GM21737 (cell line): ENCODE measurements around the gene PVALB.

ENCODE experiments used
- ATAC-seq: cut with Tn5 transposase; IDR thresholded peaks from one replicate; pipeline ENCODE4 v1.9.1; 2021; ENCODE audit warnings: mild to moderate bottlenecking, moderate library complexity; ENCODE audit not compliant: unreplicated experiment

Gene PVALB

DNA sequence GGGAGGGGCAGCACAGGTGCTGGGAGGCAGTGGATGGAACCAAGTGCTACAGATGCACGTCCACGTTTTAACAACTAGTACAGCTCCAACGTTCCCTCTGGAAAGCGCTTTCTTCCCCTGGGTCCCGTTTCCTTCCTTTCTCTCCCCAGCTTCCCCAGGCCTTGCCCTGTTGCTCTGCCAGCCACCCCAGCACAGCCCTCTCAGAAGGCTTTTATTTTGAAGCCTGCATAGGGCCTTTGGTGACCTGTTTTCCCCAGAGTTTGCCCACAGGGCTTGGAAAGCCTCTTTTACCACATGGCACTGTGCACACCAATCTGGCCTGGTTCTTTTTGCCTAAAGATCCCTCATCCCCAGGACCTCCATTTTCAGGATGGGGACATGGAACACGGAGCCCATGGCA is 30.1 kb upstream of the PVALB start:
- ATAC-seq: no peak

- ATAC-seq: no peak
These were observed 29.4 kb upstream of the PVALB start for GRCh38 chr22:36846271-36846670.

GRCh38 chr22:36840106-36840505 is 23.3 kb upstream of the PVALB start:
- ATAC-seq: no peak

DNA sequence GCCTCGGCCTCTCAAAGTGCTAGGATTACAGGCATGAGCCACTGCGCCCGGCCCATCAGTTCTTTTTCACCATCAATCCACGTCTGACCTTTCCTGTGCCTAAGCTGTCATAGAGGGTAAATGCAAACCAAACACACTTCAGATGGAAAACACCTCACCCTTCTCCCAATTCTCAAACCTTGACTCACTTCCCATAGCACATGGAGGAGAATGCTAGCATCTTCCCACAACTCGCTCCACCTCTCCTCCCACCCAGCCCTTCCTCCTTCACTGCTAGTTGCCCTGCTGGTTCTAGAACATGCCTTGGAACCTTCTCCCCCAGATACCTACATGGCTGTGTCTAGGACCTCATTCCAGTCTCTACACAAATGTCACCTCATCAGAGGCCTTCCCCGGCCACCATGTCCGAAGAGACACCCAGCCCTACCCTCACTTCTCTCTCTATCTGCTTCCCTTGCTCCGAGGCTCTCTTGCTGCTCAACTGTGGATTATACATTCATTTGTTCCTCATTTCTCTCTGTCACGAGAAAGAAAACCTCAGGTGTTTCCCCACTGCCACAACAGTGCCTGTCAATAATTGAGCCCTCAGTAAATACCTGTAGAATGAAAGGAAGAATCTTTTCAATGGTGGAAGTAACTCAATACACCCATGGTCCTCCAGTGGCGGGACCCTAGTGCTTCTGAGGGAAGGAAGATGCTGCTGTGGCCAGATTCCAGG is 22.7 kb upstream of the PVALB start:
- ATAC-seq: no peak

GRCh38 chr22:36838119-36839030 is 21.5 kb upstream of the PVALB start:
- ATAC-seq: no peak

- no peak for ATAC-seq
These were observed 19.1 kb upstream of the PVALB start for GRCh38 chr22:36835903-36836302.

DNA sequence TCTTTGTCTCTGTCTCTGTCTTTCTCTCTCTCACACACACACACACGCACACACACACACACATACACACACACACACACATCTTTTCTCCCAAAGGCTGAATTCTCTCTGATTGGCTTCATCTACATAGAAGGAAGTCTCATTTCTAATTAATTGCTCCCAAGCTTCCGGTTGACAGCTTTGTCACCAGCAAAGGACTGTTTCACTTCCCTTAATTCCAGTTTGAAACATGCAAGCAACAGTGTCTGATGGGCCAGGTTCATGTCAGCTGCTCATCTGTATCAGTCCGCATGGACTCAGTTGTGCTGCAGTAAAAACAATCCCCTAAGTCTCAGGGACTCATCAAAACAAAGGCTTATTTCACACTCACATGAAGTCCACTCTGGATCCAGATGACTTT is 16.2 kb upstream of the PVALB start:
- ATAC-seq: no peak

DNA sequence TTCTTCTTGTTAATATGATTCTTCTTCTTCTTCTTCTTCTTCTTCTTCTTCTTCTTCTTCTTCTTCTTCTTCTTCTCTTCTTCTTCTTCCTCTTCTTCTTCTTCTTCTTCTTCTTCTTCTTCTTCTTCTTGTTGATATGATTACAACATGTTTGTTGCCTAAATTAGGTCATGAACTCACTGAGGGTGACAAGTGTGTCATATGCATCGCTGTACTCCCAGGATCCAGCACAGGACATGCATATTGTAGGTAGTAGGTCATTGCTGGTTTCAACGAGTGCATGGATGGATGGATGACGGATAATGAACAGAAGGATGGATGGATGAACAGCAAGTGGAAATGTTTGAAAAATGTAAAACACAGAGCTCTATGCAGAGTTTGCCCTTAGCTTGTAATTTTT is 14.9 kb upstream of the PVALB start:
- no peak for ATAC-seq

DNA sequence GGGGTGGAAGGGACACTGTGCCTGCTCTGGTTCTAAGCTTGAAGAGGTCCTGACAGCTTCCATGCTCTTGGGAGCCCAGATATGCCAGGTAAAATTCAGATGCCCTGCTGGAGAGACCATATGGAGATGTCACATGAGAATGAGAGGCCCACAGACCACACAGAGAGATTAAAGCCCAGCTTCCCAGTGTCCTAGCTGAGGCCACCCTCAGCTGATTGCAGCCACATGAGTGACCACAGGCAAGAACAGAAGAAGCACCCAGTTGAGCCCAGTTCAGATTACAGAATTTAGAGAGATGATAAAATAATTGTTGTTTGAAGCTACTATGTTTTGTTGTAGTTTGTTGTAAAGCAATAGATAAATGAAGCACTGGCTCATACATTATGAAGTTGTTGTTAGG is 14.4 kb upstream of the PVALB start:
- ATAC-seq: no peak

DNA sequence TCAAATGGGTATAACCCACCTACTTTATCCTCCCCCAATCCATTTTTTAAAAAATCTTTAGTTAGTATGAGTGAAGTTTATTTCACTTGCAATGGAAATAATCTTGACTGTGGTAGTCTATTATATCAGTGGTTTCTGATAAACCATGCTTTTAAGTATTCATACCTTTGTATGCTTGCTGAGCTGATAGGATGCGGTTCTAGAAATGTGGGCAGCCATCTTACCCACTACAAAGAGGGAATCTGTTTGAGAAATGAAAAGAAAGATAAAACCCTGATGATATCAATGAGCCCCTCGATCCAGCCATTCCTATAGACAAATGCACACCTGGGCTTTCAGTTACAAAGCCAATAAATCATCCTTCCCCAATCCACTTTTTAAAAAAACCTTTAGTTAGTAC is 13.8 kb upstream of the PVALB start:
- ATAC-seq: no peak

DNA sequence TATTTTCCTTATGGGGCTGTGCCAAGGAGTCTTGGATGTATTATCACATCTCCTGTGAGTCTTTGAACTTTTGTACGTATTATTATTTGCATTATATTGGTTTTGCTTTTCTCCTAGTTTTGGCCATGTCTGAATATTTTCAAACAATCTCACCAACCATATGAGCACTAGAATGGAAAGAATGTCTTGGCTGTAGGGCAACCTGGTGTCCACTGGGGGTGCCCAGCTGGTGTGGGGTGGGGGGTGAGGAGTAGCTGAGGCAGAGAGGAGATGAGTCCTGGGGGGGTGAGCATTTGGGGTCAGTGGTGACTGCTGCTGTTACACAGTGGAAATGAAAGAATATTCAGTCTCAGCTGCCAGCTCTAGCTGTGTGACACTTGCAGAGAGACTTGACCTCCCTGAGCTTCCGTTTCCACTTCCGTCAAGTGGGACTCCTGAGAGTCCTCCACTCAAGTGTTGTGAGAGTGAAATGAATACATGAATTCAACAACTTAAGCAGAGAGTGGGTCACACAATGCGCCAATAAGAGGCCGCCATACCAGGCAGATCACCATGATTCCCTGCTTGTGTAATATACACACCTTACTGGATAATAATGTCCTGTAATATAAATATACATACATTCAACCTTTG is 12.7 kb upstream of the PVALB start:
- ATAC-seq: no peak

- no peak for ATAC-seq
These were observed 12.0 kb upstream of the PVALB start for GRCh38 chr22:36828815-36829214.

DNA sequence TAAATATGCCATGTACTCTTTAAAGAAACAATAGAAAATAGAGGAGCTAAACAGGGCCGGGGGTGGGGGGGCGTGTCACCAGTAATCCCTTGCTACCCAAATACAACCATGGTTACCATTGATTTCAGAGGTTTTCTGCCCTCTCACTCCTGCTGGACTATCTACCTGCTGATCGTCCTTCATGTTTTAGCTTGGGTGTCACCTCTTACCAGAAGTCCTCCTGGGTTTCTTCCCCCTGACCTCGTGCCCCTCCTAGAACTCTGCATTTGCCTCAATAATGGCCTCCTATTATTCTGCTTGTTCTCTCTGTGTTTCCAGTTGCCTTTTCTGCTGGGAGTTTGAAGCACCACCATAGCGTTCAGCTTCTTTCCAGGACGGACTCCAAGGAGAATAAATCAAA is 9.4 kb upstream of the PVALB start:
- ATAC-seq: no peak

DNA sequence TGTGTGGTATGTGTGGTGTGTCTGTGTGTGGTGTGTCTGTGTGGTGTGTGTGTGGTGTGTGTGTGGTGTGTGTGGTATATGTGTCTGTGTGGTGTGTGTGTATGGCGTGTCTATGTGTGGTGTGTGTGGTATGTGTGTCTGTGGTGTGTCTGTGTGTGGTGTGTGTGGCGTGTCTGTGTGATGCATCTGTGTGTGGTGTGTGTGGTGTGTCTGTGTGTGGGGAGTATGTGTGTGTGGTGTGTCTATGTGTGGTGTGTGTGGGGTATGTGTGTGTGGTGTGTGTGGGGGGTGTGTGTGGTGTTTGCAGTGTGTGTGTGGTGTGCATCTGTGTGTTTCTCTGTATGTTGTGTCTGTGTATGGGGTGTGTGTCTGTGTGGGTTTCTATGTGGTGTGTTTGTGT is 7.8 kb upstream of the PVALB start:
- ATAC-seq: no peak

GRCh38 chr22:36823186-36823839 is 6.5 kb upstream of the PVALB start:
- no peak for ATAC-seq

DNA sequence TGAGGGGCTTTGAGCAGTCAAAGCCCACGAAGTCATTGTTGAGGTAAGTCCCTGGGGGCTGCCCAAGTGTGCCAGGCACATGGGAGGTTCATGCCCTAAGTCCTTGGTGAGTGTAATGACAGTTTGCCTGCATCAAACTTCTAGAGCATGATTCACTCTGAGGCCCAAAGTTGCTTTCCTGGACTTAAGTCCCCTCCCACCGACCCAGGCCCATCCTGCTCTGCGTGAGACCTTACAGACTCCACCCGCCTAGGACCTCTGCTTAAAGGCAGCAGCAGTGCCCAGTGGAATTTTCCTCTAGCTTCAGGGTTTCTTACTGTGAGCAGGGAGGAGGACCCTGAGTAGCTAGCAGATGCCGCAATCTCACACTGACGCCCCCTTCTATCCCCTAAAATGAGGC is 5.7 kb upstream of the PVALB start:
- no peak for ATAC-seq

- ATAC-seq: no peak
These were observed 2.3 kb upstream of the PVALB start for GRCh38 chr22:36819112-36819511.

DNA sequence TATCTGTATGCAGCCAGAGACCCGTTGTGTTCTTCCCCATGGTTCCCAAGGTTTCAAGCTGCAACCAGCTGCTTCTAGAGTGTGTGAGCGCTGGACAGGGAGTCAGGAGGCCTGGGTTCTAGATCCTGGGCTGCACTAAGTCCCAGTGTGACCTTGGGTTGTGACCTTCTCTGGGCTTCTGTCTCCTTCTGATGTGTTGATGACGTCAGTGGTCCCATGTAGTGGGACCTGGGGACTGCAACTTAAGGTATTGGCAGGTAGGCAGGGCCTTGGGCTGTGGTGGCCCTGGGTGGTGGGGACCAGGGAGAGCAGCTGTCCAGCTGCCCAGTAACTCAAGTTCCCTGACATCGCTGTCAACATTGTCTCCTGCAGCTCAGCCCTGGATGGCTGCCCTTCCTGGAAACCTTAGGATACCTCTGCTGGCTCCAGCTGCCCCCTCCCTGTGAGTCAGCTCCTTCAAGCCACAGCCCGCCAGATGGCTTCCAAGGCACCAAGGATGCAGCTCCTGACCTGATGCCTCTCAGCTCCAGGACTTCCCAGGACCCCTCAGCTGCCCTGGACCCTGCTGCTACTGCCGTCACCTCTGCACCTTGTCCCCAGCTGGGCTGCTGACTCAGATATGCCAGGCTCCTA is 1.3 kb upstream of the PVALB start:
- no peak for ATAC-seq

DNA sequence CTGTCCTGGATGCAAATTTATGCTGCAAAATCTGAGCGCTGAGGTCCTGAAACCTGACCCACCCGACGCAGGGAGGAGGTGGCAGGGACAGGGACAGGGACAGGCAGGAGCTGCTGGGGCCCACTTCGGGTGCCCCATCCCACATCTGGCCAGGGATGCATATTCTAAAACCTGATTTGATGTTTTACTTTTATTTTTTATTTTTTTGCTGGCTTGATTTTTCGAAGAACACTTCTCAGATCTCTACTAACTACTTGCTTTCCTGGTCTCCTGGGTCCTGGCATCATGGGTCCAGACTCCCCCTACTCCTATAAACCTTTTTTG is 652 bp upstream of the PVALB start:
- ATAC-seq: no peak

- ATAC-seq: no peak
These were observed 548 bp downstream of the PVALB start for GRCh38 chr22:36816339-36816635.
